A673 (cell line): ENCODE results near the gene GDF7. TPM values are rescaled to one million over a fixed set of nuclear protein-coding genes. Genes with fewer than 3 reads are reported as not detected.

Source experiments
- BruUV-seq: library from RNA; stranded (reverse); fragments of 400-500 nt; replicated peaks from 2 replicates; lab custom pipeline; 2021; lab: Mats Ljungman, UMichigan
- CTCF ChIA-PET: fragments of 300-600 bp; sonication (Branson Sonifier 250); formaldehyde crosslinking; loops from one replicate; lab custom pipeline; 2022; ENCODE audit warnings: antibody characterized with exemption; lab: Charles Lee
- POLR2A ChIA-PET: fragments of 300-600 bp; sonication (Branson Sonifier 250); formaldehyde crosslinking; loops from one replicate; lab custom pipeline; 2022; ENCODE audit warnings: antibody characterized with exemption; ENCODE audit not compliant: low non-redundant PET; lab: Charles Lee
- DNase-seq: peaks from one replicate; pipeline ENCODE4 v3.0.0-alpha.2; 2015; ENCODE audit warnings: low spot score
- H3K27ac ChIP-seq: fragments of 200-600 bp; sonication (generic); 2 replicates; pipeline ENCODE4 v1.5.1; 2016; ENCODE audit warnings: mixed run types, low read depth, mild to moderate bottlenecking, mixed read lengths, antibody characterized with exemption, low read length; ENCODE audit not compliant: poor library complexity, severe bottlenecking
- H3K27me3 ChIP-seq: fragments of 200-600 bp; sonication (generic); replicated peaks from 2 replicates; pipeline ENCODE4 v1.6.1; 2017; ENCODE audit warnings: mixed run types, low read depth, mild to moderate bottlenecking, mixed read lengths, antibody characterized with exemption, low read length; ENCODE audit not compliant: insufficient read depth, poor library complexity
- H3K36me3 ChIP-seq: fragments of 200-600 bp; sonication (generic); 2 replicates; pipeline ENCODE4 v1.6.1; 2016; ENCODE audit warnings: mixed run types, mild to moderate bottlenecking, mixed read lengths, antibody characterized with exemption, low read length; ENCODE audit not compliant: insufficient read depth, poor library complexity, severe bottlenecking
- H3K4me1 ChIP-seq: fragments of 200-600 bp; sonication (generic); 2 replicates; pipeline ENCODE4 v1.6.1; 2017; ENCODE audit warnings: mixed run types, mild to moderate bottlenecking, mixed read lengths, antibody characterized with exemption, low read length; ENCODE audit not compliant: insufficient read depth, poor library complexity, severe bottlenecking
- H3K4me3 ChIP-seq: fragments of 200-600 bp; sonication (generic); 2 replicates; pipeline ENCODE4 v1.5.1; 2016; ENCODE audit warnings: low read depth, mixed run types, mild to moderate bottlenecking, mixed read lengths, low read length; ENCODE audit not compliant: poor library complexity, severe bottlenecking
- H3K9me3 ChIP-seq: fragments of 200-600 bp; sonication (generic); 2 replicates; pipeline ENCODE4 v1.6.1; 2016; ENCODE audit warnings: mixed run types, low read depth, mild to moderate bottlenecking, mixed read lengths, antibody characterized with exemption, low read length; ENCODE audit not compliant: poor library complexity, severe bottlenecking
- EZH2 ChIP-seq: fragments of 200-600 bp; sonication (generic); IDR thresholded peaks from 2 replicates; pipeline ENCODE4 v1.6.1; 2017; ENCODE audit warnings: borderline replicate concordance, low read depth, mild to moderate bottlenecking, mixed read lengths, antibody characterized with exemption, low read length; ENCODE audit not compliant: poor library complexity, severe bottlenecking
- intact Hi-C: fragments of 100-400 bp; cut with micrococcal nuclease; formaldehyde crosslinking; loops from one replicate; pipeline ENCODE4 v1.10.0; 2022; ENCODE audit not compliant: unreplicated experiment
- total RNA-seq: library from RNA; stranded (reverse); gene quantifications from 2 replicates; pipeline ENCODE4 v1.2.3, GENCODE V29; 2021
- TF ChIP-seq, protein P1 (sequence below): fragments of 300-800, 200-600 bp; sonication (generic); conservative IDR thresholded peaks from 2 replicates; pipeline ENCODE4 v1.5.1; 2017; ENCODE audit warnings: low read depth, mild to moderate bottlenecking, antibody characterized with exemption, low read length, moderate library complexity, mixed read lengths

The GDF7 gene
- total RNA-seq, 1 experiment from 2014 or later: not detected

DNA sequence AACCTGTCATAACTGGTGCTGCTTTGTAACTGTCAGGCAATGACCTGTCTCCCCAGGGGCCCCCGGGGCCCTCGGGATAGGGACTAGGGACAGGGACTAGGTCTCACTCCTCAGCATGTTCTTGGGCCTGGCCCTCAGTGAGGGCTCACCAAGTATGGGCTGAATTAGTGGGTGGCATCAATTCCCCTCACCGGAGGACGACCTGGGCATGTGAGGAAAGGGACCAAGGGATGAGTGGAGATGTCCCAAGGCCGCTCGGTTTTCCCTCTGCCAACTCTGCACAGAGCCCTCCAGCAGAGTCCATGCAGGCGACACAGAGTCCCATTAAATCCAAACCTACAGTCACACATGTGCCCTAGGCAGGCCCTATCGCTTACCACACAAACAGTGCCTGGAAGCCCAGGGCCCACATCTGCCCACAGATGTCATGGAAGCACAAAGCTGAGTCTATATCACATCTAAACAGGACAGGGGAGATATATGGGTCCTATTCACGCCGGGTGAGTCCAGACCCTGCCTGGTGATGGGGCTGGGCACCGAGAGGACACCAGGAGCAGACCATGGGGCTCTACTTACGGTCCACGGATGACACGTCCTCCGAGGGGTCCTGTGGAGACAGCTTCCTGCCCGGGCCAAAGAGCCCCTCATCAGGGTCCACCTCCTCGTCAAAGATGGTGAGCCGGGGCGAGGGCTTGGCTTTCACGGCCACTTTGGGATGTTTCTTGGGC is 42.6 kb upstream of the GDF7 start:
- Histone ChIP-seq H3K4me1 (peaks cover 4% of the 10 kb centered on the region), H3K27me3 (no peaks in the 10 kb centered on the region), H3K27ac (no peak overlapping the region), H3K4me3 (no peak overlapping the region), H3K36me3 (no peaks in the 10 kb centered on the region), H3K9me3 (no peaks in the 10 kb centered on the region)
- intact Hi-C loops: no loop called here
- POLR2A ChIA-PET: no interaction called here
- no peak for DNase-seq
- no peak for TF ChIP-seq EZH2
- TF ChIP-seq, protein P1, sequence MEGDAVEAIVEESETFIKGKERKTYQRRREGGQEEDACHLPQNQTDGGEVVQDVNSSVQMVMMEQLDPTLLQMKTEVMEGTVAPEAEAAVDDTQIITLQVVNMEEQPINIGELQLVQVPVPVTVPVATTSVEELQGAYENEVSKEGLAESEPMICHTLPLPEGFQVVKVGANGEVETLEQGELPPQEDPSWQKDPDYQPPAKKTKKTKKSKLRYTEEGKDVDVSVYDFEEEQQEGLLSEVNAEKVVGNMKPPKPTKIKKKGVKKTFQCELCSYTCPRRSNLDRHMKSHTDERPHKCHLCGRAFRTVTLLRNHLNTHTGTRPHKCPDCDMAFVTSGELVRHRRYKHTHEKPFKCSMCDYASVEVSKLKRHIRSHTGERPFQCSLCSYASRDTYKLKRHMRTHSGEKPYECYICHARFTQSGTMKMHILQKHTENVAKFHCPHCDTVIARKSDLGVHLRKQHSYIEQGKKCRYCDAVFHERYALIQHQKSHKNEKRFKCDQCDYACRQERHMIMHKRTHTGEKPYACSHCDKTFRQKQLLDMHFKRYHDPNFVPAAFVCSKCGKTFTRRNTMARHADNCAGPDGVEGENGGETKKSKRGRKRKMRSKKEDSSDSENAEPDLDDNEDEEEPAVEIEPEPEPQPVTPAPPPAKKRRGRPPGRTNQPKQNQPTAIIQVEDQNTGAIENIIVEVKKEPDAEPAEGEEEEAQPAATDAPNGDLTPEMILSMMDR: no peak
- no TSS peak for BruUV-seq
- CTCF ChIA-PET: no interaction called here

DNA sequence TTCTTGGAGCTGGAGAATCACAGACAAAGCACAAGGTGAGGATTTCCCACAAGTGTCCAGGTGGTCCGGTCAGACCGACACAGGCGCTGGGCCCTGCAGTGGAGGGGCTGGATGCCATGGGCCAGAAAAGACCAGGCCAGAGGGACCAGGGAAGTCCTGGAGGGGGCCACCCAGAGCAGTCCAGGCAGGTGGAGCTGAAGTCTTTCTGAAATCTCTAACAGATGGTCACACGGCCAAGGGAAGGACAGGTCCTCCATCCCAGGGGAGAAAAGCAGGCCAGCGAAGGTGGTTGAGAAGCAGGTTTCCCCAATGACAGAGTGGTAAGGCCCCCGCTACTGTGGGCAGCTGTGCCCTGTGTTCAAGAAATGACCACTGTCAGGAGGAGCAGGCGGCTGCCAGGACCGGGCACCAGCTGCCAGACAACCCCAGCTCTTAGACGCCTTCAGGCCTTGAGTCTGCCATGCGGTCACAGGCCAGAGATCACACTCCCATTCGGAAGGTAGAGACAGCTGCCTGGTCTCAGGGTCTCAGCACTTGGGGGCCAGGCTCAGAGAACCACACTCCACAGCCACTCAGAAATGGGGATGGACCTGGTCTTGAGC is 42.0 kb upstream of the GDF7 start:
- DNase-seq: no peak
- Histone ChIP-seq H3K9me3 (no peaks in the 10 kb centered on the region), H3K4me1 (peaks cover 10% of the 10 kb centered on the region), H3K27ac (no peak overlapping the region), H3K4me3 (no peak overlapping the region), H3K36me3 (no peaks in the 10 kb centered on the region), H3K27me3 (no peaks in the 10 kb centered on the region)
- CTCF ChIA-PET: no interaction called here
- TF ChIP-seq EZH2: no peak
- TF ChIP-seq, protein P1: no peak
- no TSS peak for BruUV-seq
- intact Hi-C loops: no loop called here
- POLR2A ChIA-PET: no interaction called here

DNA sequence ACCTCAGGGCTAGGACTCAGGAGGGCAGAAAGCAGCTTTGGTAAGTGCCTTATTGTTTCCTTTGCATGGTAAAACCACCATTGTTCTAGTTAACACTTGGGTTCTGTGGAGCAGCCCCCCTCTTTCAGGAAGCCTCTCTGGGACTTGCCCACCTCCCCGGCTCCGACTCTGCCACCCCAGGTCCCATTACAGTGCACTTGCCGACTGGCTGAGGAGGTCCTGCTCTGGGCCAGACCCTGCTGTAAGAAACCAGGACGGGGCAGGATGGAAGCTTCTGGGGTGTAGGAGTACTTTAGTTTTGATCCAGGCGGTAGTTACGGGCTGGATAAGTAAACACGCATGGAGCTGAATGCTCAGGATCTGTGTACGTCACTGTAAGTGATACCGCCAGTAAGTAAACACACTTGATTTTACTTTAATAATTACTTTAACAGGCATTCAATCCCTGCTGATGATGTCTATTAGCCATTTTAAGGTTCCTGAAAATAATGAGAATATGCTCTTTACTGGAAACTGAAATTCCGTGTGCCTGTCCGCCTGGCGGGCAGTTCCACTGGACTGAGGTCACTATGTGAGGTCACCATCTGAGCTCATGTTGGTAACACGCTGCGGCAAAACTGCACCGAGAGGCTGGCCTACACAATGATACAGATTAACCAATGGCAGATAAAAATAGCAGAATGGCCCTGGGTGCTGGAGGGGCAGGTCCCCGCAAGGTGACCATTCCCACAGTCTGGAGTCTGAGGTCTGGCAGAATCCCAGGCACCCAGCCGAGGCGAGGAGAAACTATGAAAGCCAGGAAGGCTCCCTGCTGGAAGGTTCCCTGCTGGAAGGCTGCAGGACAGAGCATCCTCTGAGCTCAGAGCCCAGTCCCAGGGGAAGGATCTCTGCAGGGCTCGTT is 41.2 kb upstream of the GDF7 start:
- Histone ChIP-seq H3K27ac (no peak overlapping the region), H3K4me1 (peaks cover 12% of the 10 kb centered on the region), H3K9me3 (no peaks in the 10 kb centered on the region), H3K4me3 (no peak overlapping the region), H3K27me3 (no peaks in the 10 kb centered on the region), H3K36me3 (no peaks in the 10 kb centered on the region)
- intact Hi-C loops: no loop called here
- no peak for DNase-seq
- no TSS peak for BruUV-seq
- no peak for TF ChIP-seq EZH2
- TF ChIP-seq, protein P1: no peak
- ChIA-PET CTCF (no interaction called here), POLR2A (no interaction called here)
